HFFc6 (cell line): ENCODE results near the gene TNFRSF6B. TPM values are rescaled to one million over a fixed set of nuclear protein-coding genes. Genes with fewer than 3 reads are reported as not detected.

Source experiments
- DNase-seq: peaks from one replicate; pipeline ENCODE4 v3.0.0-alpha.2; 2018
- H3K27ac Mint-ChIP-seq: 2 replicates; pipeline ENCODE4 v1.8.0; 2020; ENCODE audit warnings: mild to moderate bottlenecking, mixed read lengths
- H3K27me3 Mint-ChIP-seq: 2 replicates; pipeline ENCODE4 v1.8.0; 2021; ENCODE audit warnings: mild to moderate bottlenecking, moderate library complexity, mixed read lengths; ENCODE audit not compliant: insufficient read depth
- H3K36me3 Mint-ChIP-seq: 2 replicates; pipeline ENCODE4 v1.8.0; 2021; ENCODE audit warnings: low read depth, mixed read lengths
- H3K4me1 Mint-ChIP-seq: 2 replicates; pipeline ENCODE4 v1.8.0; 2020; ENCODE audit warnings: low read depth, mixed read lengths
- H3K4me3 Mint-ChIP-seq: 2 replicates; pipeline ENCODE4 v1.8.0; 2020; ENCODE audit warnings: mild to moderate bottlenecking, moderate library complexity, mixed read lengths
- H3K9me3 Mint-ChIP-seq: 2 replicates; pipeline ENCODE4 v1.8.0; 2020; ENCODE audit warnings: mild to moderate bottlenecking, mixed read lengths
- CTCF ChIP-seq: fragments of 200-600 bp; sonication (generic); IDR thresholded peaks from 2 replicates; pipeline ENCODE4 v1.5.0; 2021; ENCODE audit warnings: antibody characterized with exemption, mild to moderate bottlenecking
- total RNA-seq, 6 experiments: library from RNA; stranded (reverse); fragmentation: NEBNext Ultra II Directional; extraction: Animal tissue kit (Norgen Biotek cat#: 25700); gene quantifications; 2 replicates in 1 of 6; 3 replicates in 5 of 6; pipeline ENCODE4 v1.2.3, GENCODE V29; 2021

TNFRSF6B gene
- total RNA-seq, 6 experiments from 2014 or later, result 0.33 to 1.8 (median 1.1) TPM

- peaks cover 33% of the 10 kb centered on the region for H3K4me1 Mint-ChIP-seq
- DNase-seq, result no peak
- peak overlapping the region; percentile 94 for H3K4me3 Mint-ChIP-seq
- peak overlapping the region; percentile 77 for H3K27ac Mint-ChIP-seq
- H3K27me3 Mint-ChIP-seq, result peaks cover 2% of the 10 kb centered on the region; the same call in 1 of the 2 replicates
- H3K36me3 Mint-ChIP-seq, result peaks cover 48% of the 10 kb centered on the region
- H3K9me3 Mint-ChIP-seq, result peaks cover 6% of the 10 kb centered on the region
- TF ChIP-seq CTCF, result no peak
These were observed 12.1 kb downstream of the TNFRSF6B start for GRCh38 chr20:63708301-63709148.

GRCh38 chr20:63709149-63709527, 12.7 kb downstream of the TNFRSF6B start:
- Mint-ChIP-seq H3K27me3 (peaks cover 2% of the 10 kb centered on the region; the same call in 1 of the 2 replicates), H3K9me3 (peaks cover 9% of the 10 kb centered on the region), H3K4me1 (peaks cover 33% of the 10 kb centered on the region), H3K36me3 (peaks cover 53% of the 10 kb centered on the region), H3K4me3 (peak overlapping the region; percentile 94), H3K27ac (no peak overlapping the region)
- no peak for DNase-seq
- no peak for TF ChIP-seq CTCF

GRCh38 chr20:63711085-63711645, 14.7 kb downstream of the TNFRSF6B start:
- Mint-ChIP-seq H3K4me3 (peak overlapping the region; percentile 53; the same call in 1 of the 2 replicates), H3K27me3 (peaks cover 2% of the 10 kb centered on the region; the same call in 1 of the 2 replicates), H3K9me3 (peaks cover 24% of the 10 kb centered on the region), H3K27ac (no peak overlapping the region), H3K4me1 (peaks cover 26% of the 10 kb centered on the region), H3K36me3 (peaks cover 64% of the 10 kb centered on the region)
- no peak for DNase-seq
- TF ChIP-seq CTCF, result no peak

GRCh38 chr20:63712191-63712590, 15.7 kb downstream of the TNFRSF6B start:
- Mint-ChIP-seq H3K27me3 (peaks cover under 1% of the 10 kb centered on the region; the same call in 1 of the 2 replicates), H3K27ac (no peak overlapping the region), H3K4me3 (no peak overlapping the region), H3K36me3 (peaks cover 64% of the 10 kb centered on the region), H3K4me1 (peaks cover 16% of the 10 kb centered on the region), H3K9me3 (peaks cover 28% of the 10 kb centered on the region)
- TF ChIP-seq CTCF, result no peak
- no peak for DNase-seq

- H3K4me3 Mint-ChIP-seq, result no peak overlapping the region
- H3K27me3 Mint-ChIP-seq, result no peaks in the 10 kb centered on the region; the same call in 1 of the 2 replicates
- DNase-seq, result no peak
- H3K4me1 Mint-ChIP-seq, result peaks cover 6% of the 10 kb centered on the region
- no peak for TF ChIP-seq CTCF
- peaks cover 73% of the 10 kb centered on the region for H3K36me3 Mint-ChIP-seq
- H3K27ac Mint-ChIP-seq, result no peak overlapping the region
- peaks cover 34% of the 10 kb centered on the region for H3K9me3 Mint-ChIP-seq
These were observed 18.4 kb downstream of the TNFRSF6B start for GRCh38 chr20:63714858-63715257.
